IPS-NIHi7 (cell line): ENCODE measurements around the gene NEB.

Source experiments
- DNase-seq: peaks from one replicate; pipeline ENCODE4 v3.0.0; 2012; ENCODE audit warnings: mixed read lengths; ENCODE audit errors: extremely low spot score

NEB gene, protein sequence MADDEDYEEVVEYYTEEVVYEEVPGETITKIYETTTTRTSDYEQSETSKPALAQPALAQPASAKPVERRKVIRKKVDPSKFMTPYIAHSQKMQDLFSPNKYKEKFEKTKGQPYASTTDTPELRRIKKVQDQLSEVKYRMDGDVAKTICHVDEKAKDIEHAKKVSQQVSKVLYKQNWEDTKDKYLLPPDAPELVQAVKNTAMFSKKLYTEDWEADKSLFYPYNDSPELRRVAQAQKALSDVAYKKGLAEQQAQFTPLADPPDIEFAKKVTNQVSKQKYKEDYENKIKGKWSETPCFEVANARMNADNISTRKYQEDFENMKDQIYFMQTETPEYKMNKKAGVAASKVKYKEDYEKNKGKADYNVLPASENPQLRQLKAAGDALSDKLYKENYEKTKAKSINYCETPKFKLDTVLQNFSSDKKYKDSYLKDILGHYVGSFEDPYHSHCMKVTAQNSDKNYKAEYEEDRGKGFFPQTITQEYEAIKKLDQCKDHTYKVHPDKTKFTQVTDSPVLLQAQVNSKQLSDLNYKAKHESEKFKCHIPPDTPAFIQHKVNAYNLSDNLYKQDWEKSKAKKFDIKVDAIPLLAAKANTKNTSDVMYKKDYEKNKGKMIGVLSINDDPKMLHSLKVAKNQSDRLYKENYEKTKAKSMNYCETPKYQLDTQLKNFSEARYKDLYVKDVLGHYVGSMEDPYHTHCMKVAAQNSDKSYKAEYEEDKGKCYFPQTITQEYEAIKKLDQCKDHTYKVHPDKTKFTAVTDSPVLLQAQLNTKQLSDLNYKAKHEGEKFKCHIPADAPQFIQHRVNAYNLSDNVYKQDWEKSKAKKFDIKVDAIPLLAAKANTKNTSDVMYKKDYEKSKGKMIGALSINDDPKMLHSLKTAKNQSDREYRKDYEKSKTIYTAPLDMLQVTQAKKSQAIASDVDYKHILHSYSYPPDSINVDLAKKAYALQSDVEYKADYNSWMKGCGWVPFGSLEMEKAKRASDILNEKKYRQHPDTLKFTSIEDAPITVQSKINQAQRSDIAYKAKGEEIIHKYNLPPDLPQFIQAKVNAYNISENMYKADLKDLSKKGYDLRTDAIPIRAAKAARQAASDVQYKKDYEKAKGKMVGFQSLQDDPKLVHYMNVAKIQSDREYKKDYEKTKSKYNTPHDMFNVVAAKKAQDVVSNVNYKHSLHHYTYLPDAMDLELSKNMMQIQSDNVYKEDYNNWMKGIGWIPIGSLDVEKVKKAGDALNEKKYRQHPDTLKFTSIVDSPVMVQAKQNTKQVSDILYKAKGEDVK (N-terminal part only)

DNA sequence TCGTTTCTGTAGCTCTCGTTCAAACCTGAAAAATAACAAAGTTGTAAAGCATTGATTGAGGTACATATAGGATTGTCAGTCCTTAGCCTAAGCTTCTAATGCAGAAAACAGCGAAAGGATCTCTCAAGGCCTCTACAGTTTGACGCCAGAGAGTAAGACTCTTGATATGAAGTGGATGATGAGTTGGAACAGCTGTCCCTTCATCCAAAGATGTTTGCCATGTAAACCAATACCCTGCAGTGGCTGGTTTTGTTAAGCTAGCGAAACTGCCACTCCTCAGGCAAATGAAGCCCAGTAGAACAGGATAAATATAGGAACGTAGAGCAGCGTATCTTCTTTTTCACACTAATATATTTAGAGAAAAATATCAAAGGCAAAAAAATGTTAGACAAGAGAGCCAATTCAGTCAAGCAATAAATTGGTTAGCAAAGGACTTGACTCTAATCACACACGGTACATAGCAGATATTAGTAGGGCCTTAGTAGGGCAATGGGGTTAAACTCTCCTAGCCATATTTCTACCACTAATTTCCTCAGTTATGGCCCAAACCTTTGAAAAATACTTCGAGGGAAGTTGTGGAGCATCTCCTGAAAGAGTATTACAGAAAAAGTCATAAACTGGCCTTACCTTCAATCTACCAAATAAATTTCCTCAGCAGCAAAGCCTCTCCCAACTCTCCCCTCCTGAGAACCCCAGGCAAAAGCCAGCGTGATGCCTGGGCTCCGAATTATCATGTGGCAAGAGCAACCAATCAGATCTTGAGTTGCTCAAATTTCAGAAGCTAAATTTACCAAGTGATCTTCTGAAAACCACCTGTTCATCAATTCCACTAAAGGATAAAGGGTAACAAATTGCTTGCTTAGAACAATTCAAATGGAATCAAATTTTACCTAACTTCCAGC lies at the start of gene NEB:
Gene NEB, minus strand, starts transcription at position 706 of the 902 bp plus-strand sequence. CDS start 1,320 bp downstream, outside the sequence.
- peak; percentile 27 for DNase-seq

DNA sequence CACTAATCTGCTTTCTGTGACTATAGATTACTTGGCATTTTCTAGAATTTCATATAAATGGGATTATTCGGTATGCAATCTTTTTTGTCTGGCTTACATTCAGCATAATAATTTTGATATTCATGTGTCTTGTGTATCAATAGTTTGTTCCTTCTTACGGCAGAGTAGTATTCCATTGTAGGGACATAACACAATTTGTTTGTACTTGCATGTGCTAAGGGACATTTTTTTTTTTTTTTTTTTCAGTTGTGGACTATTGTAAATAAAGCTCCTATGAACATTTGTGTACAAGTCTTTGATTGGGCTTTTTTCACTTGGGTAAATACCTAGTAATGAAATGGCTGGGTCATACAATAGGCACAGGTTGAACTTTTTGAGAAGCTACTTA lies 48.9 kb upstream of the NEB start:
- no peak for DNase-seq

DNA sequence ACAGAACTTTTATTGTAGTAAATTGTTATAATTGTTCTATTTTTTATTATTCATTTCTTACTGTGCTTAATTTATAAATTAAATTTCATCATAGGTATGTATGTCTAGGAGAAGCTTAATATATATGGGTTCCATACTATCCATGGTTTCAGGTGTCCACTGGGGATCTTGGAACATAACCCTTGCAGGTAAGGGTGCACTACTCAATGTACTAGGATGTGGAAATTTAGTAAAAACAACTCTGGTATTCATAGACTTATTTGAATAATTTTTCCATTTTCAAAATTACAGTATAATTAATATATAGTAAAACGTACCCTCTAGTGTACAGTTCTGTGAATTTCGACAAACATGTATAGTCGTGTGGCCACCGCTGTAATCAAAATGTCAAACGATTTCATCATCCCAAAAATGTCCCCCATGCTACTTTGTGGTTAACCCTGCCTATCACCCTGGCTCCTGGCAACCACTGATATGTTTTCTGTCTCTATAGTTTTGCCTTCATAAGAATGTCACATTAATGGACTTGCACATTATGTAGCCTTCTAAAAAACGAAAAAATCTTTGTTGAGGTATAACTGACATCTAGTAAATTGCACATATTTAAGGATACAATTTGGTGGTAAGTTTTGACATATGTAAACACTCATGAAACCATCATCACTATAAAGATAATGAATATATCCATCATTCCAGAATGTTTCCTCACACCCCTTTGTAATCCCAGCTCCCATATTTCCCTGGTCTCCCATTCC lies 48.3 kb upstream of the NEB start:
- DNase-seq, result no peak

DNA sequence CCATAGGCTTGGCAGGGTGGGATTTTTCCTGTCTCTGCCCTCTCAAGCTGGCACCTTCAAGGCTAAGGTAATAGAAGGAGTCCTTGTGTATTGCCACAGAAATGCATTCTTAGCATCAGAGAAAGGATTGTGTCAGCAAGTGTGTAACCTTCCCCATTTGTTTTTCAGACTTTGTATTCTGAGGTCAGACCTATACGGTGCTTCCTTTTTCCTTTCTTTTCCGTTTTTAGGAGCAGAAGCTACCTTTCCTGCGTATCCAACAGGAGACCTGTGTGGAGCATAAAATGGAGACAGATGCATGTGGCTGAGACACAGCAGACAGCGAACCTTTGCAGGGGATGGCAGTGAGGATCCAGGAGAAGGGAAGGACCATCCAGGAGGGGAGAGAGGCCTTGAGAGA lies 47.4 kb upstream of the NEB start:
- no peak for DNase-seq

DNA sequence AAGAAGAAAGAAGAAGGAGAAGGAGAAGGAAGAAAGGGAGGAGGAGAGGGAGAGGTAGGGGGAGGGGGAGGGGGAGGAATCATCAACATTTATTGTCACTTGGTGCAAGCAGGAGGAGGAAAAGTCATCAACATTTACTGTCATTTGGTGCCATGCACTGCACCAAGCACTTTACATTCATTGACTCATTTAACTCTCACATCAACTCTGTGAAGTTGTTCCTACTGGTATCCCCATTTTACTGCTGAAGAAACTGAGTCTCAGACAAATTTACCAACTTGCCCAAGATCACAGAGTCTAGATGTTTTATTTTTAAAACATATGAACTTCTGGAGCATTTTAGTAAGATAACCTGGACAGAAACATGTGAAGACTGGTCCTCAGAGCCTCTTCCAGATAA lies 46.7 kb upstream of the NEB start:
- no peak for DNase-seq

DNA sequence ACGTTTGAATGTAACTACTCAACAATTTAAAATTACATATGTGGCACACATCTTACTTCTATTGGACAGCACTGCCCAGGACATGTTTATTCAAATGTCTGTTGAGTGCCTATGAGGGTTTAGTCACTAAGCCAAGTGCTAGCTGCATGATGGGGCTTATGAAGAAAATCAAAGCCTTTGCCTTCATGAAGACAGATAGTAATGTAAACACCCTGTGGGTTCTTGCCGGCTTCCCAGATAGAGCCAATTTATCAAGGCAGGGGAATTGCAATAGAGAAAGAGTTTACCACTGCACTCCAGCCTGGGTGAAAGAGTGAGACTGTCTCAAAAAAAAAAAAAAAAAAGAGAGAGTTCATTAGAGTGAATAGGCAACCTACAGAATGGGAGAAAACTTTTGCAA lies 43.7 kb upstream of the NEB start:
- DNase-seq, result no peak

DNA sequence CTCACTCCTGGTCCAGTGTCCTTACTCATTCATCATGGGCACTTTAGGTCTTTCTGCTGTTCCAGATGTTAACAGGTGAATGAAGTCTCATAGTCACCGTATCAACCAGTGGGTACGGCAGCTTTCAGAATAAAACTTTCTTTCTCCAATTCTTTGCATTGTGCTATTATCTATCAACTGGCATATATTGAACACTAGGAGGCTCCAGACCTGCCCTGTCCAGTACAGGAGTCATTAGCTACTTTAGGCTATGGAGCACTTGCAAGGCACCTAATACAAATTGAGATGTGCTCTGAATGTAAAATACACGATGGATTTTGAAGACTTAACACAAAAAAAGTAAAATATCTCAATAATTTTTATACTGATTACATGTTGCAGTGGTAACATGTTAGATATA lies 43.2 kb upstream of the NEB start:
- no peak for DNase-seq

DNA sequence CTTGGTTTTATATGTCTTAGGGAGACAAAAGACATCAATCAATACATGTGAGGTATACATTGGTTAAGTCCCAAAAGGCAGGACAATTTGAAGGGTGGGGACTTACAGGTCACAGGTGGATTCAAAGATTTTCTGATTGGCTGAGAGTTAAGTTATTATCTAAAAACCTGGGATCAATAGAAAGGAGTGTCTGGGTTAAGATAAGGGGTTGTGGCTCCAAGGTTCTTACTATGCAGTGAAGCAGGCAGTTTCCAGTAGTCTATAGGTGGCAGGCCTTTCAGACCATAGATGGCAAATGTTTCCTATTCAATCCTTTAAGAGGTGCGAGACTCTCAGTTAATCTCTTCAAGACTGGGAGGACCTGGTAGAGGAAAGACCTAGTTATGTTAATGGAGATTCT lies 42.1 kb upstream of the NEB start:
- no peak for DNase-seq

DNA sequence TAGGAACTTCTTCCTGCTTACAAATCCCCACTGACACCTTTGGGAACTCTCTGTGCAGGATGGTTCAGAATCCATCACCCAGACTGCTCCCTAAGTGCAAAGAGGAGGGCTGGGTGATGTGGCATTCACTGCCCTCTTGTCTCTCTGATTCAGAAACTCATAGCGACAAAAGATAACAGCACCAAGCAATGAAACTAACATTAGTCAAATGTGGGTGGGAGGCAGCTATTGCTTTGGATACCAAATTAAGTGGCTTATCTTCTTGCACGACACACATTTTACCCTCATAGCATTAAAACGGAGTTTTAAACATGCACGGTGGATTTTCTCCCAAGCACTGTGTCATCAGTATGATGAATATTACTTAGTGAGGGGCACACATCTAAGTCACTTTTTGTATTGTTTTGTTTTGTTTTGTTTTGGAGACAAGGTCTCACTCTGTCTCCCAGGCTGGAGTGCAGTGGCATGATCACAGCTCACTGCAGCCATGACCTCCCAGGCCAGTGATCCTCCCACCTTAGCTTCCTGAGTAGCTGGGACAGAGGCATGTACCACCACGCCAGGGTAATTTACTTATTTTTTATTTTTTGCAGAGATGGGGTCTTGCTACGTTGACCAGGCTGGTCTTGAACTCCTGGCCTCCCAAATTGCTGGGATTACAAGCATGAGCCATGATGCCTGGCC lies 40.9 kb upstream of the NEB start:
- no peak for DNase-seq

DNA sequence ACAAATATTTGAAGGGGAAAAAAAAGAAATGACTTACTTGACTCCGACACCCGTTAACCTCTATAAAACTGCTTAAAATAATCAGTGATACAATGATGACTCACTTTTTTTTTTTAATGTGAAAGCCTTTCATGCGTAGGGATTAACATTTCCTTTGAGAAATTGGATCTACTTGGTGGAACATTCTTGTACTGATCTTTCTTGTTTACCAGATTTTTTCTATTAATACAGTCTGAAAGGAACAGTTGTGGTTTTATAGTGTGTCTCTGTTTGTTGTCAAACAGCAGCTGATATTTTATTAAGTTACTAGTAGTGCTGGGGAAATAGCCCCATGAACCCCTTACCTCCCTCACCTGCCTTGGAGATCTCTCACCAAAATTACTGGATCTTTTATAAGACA lies 40.2 kb upstream of the NEB start:
- no peak for DNase-seq

DNA sequence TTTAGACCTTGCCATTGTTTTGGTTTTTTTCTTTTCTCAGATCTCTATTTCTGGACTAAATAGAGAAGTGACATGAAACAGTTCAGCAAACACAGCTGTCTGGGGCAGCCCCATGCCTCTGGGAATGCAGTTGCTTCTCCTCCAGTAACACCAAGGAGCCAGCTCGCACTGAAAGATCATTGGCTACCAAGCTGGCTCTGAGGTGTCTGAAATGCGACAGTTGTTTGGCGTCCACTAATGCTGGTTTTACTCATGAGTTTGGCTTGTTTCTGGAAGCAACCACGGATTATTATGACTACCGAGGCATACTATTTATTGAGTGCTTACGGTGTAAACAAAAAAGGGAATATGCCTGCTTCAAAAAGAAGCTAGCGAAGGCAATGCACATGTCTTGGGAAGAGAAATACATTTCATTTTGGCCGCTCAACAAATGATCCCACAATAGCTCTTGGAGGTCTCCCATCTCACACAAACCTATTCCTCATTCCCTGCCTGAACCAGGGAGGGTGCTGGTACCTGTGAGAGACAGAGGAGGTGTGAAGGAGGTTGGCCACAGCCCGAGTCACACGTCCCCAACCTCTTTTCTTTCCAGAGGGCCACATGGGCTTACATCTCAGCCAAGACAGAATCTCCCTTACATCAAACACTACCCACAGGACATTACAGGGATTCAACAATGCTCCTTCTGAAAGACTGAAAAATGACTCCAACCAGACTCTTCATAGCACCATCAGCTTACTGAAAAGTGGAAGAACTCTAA lies 37.5 kb upstream of the NEB start:
- DNase-seq, result no peak

DNA sequence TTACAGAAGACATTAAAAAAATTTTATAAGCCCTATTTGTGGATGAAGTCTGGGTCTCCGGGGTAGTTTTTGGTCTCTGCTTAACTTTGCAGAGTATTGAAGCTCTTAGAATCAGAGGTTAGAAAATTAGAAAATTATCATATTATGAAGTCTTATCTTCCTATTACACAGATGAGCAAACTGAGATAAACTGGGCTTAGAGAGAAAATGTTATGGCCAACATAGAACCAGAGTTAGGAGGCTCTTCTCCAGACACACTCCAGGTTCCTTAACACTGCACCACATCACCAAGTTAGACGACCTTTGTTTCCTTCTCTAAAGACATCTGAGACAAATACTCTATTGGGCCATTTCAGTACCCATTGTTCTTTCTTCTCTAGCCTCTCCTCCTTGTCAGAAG lies 36.7 kb upstream of the NEB start:
- no peak for DNase-seq

DNA sequence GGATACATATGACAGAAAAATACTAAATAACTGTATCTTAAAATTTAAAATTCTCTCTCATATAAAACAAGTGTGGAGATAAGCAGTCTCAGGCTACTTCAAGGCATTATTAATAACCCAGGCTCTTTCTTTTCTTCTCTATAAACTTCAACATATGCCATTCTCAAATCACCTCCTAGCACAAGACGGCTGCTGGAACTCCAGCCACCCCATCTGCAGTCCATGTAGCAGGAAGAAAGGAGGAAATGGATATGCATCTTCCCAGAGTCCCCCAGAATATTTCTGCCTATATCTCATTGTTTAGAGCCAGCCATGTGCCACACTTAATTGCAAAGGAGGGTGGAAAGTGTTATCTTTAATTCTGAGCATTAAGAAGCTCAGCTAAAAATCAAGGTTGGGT lies 35.3 kb upstream of the NEB start:
- no peak for DNase-seq

DNA sequence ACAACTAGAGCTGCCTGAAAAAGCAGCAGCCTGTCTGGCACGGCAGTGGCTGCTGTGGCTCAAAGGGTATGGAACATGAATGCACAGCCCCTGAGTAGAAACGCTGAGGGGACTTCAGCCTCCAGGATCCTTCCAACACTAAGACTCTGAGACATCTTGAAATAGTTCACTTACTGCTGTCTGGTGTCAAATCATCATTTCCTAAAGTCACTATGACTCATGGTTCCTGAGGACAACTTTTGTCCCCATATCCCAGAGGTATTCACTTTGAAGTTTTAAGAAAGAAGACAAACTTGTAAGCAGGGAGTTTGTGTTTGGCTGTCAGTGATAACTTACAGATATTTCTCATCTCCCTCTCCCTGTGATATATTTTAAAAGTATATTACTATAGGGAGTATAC lies 33.3 kb upstream of the NEB start:
- no peak for DNase-seq

DNA sequence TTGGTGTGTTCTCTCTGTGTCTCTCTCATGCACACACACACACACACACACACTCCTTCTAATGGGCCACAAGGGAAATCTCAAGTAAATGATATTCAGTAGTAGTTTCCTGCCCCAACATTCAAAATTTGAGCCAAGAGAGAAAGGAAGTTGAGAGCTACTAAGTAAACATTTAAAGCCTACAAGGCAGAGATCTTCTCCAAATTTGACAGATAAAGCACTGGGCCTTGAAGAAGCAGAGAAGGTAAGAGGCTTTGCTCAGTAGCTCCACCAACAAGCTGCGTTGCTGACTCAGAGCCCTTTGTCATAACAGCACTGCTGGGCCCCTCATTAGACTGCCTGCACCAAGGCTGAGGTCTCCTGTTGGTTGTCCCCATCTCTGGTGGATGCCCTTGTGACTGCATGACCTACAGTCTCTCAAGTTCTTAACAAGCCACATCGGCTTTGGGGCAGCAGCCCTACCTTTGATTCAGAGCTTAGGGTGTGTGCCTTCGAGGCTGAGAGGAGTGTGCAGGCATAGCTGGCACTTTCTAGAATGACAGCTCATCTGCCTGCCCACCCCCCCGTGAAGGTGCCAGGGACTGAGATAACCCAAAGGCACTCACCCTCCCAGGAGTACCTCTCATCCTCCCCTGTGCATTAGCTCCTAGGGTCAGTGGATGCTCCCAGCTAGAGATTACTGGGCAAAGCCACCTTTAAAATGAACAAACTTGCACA lies 32.3 kb upstream of the NEB start:
- no peak for DNase-seq

DNA sequence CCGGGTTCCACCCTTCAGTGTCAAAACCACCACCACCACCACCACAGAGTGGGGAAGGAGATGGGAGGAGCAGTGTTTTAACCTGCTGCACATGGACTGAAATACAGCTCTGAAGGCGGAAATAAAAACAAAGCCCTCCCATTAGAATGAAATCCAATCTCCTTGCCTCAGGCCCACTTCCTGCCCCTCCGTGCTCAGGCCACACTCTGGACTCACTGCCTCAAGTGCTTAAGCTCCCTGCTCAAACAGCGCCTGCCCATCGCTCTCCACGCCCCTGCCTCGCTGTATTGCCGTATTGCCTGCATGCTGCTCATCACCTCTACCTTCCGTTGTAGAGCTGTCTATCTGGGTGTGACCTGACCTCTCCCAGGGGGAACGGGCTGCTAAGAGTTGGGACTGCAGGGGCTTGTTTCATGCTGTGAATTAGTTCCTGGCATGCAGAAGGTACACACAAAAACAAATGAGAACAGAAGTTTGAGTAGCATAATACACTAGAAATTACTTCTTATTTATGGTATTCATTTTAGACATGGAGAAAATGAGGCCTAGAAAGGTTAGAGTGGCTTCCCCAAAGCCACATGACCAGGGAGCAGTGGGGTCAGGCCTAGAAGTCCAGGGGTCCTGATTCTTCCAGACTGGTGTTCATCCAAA lies 31.6 kb upstream of the NEB start:
- DNase-seq, result peak; percentile 29

DNA sequence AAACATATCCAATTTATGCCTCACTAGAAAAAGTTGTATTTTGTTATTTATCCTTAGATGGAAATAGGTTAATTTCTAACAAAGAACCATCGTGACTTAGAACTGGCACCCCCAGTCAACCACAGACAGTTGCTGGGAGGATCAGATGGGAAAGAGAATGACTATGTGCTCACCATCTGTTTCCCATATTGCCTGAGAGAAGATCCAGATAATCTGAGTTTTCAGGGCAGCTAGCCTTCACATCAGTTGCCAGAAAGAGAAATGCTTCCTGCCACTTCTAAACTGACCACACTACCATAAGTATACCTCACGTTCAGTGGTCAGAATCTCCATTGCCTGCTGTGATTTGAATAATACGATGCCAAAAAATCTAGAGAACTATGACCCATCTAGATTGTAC lies 28.4 kb upstream of the NEB start:
- no peak for DNase-seq

DNA sequence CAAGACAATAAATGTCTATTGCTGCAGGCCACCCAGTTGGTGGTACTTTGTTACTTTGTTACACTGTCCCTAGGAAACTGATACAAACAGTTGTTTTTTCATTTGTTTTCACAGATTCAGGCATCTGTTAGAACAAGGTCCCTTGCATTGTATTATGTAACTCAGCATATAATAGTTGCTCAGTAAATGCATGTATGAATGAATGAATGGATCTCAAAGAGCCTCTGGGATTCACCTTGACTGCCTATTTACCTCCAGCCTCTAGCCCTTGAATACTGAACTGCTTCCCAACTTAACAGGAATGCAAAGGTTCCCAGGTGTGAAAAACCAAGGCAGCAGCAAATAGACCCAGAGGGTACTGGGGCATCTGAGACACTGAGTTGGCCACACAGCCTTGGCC lies 27.4 kb upstream of the NEB start:
- DNase-seq, result no peak
